H1 (cell line): Measurements from ENCODE around the gene MBOAT2. TPM values are rescaled to one million over a fixed set of nuclear protein-coding genes. Genes with fewer than 3 reads are reported as not detected.

ENCODE experiments used
- CTCF ChIA-PET: fragments of 300-600 bp; sonication (Branson Sonifier 250); formaldehyde crosslinking; loops from one replicate; lab custom pipeline; 2021; ENCODE audit not compliant: partially characterized antibody; lab: Charles Lee
- POLR2A ChIA-PET: fragments of 300-600 bp; sonication (Branson Sonifier 250); formaldehyde crosslinking; loops from one replicate; lab custom pipeline; 2021; ENCODE audit warnings: inconsistent platforms; ENCODE audit not compliant: partially characterized antibody; lab: Charles Lee
- DNase-seq, 2 experiments: peaks; one replicate each; pipeline versions ENCODE4 v3.0.0 to v3.0.0-alpha.2; 2010 to 2022; ENCODE audit warnings: low spot score in 2 of 2, low read depth in 1 of 2, mixed read lengths in 1 of 2
- FAIRE-seq: peaks from 2 replicates; lab custom pipeline; 2011; peaks lifted over from hg19 to GRCh38; lab: Jason Lieb, UNC
- H2AFZ ChIP-seq: 2 replicates; pipeline ENCODE4 v1.8.1; 2012; ENCODE audit warnings: low read length, inconsistent platforms
- H2AK5ac ChIP-seq: 2 replicates; pipeline ENCODE4 v1.6.1; 2013; ENCODE audit warnings: low read depth, low read length
- H2BK120ac ChIP-seq: replicated peaks from 2 replicates; pipeline ENCODE3; 2013; ENCODE audit warnings: low read depth, low read length, inconsistent platforms
- H2BK12ac ChIP-seq: 2 replicates; pipeline ENCODE4 v1.6.1; 2013; ENCODE audit warnings: low read depth, low read length
- H2BK15ac ChIP-seq: 2 replicates; pipeline ENCODE4 v1.6.1; 2013; ENCODE audit warnings: low read length
- H2BK20ac ChIP-seq: 2 replicates; pipeline ENCODE4 v1.6.1; 2013; ENCODE audit warnings: low read length
- H2BK5ac ChIP-seq: 2 replicates; pipeline ENCODE4 v1.6.1; 2013; ENCODE audit warnings: low read depth, low read length
- H3K14ac ChIP-seq: 2 replicates; pipeline ENCODE4 v1.6.1; 2013; ENCODE audit warnings: inconsistent platforms; ENCODE audit not compliant: insufficient read length
- H3K18ac ChIP-seq: 2 replicates; pipeline ENCODE4 v1.6.1; 2013; ENCODE audit warnings: low read length; ENCODE audit errors: extremely low read depth
- H3K23ac ChIP-seq: 2 replicates; pipeline ENCODE4 v1.6.1; 2013; ENCODE audit warnings: inconsistent platforms; ENCODE audit not compliant: insufficient read length
- H3K23me2 ChIP-seq: 2 replicates; pipeline ENCODE4 v1.6.1; 2013; ENCODE audit warnings: low read depth, low read length
- H3K27ac ChIP-seq: 2 replicates; pipeline ENCODE4 v1.6.1; 2011; ENCODE audit warnings: low read depth, low read length, inconsistent platforms
- H3K27me3 ChIP-seq, 4 experiments: replicated peaks in 1 of 4; 1 replicate in 1 of 4; 2 replicates in 3 of 4; pipeline versions ENCODE4 v1.6.1 to v1.8.1; 2011 to 2013; ENCODE audit warnings: low read length in 3 of 4, mild to moderate bottlenecking in 3 of 4, inconsistent platforms in 2 of 4, mixed read lengths in 2 of 4, moderate library complexity in 1 of 4; ENCODE audit not compliant: control insufficient read depth in 3 of 4, insufficient read depth in 3 of 4; ENCODE audit errors: extremely low read depth in 1 of 4
- H3K36me3 ChIP-seq, 4 experiments: 2 replicates each; pipeline versions ENCODE4 v1.6.1 to v1.8.1; 2011 to 2013; ENCODE audit warnings: mild to moderate bottlenecking in 4 of 4, low read length in 3 of 4, moderate library complexity in 2 of 4, control low read depth in 1 of 4, inconsistent platforms in 1 of 4; ENCODE audit not compliant: insufficient read depth in 4 of 4, control insufficient read depth in 2 of 4
- H3K4ac ChIP-seq: replicated peaks from 2 replicates; pipeline ENCODE3; 2013; ENCODE audit warnings: low read length, low read depth, mixed read lengths, inconsistent platforms; ENCODE audit not compliant: insufficient read length
- H3K4me1 ChIP-seq, 4 experiments: replicated peaks in 1 of 4; 1 replicate in 1 of 4; 2 replicates in 3 of 4; pipeline versions ENCODE4 v1.6.1 to v1.8.1; 2011 to 2013; ENCODE audit warnings: low read length in 3 of 4, inconsistent platforms in 2 of 4, mixed read lengths in 1 of 4; ENCODE audit not compliant: insufficient read depth in 4 of 4, control insufficient read depth in 3 of 4
- H3K4me2 ChIP-seq, 2 experiments: 2 replicates each; pipeline versions ENCODE4 v1.6.1 to v1.8.1; 2011 to 2013; ENCODE audit warnings: low read depth in 2 of 2, low read length in 2 of 2, control low read depth in 1 of 2, inconsistent platforms in 1 of 2, mild to moderate bottlenecking in 1 of 2; ENCODE audit not compliant: insufficient read depth in 1 of 2
- H3K4me3 ChIP-seq, 4 experiments: fragments of 200-600, 300-600 bp in 1 of 4; sonication (generic), shearing (Covaris generic), sonication (Bioruptor Twin) in 1 of 4; 2 replicates each; pipeline versions ENCODE4 v1.5.1 to v1.8.1; 2011 to 2016; ENCODE audit warnings: low read length in 4 of 4, low read depth in 3 of 4, control low read depth in 2 of 4, inconsistent platforms in 2 of 4, mild to moderate bottlenecking in 2 of 4, mixed read lengths in 1 of 4, moderate library complexity in 1 of 4; ENCODE audit not compliant: insufficient read depth in 2 of 4; ENCODE audit errors: extremely low read depth in 1 of 4
- H3K56ac ChIP-seq: replicated peaks from 2 replicates; pipeline ENCODE3; 2013; ENCODE audit warnings: low read depth, mild to moderate bottlenecking, mixed read lengths, low read length, inconsistent platforms; ENCODE audit not compliant: insufficient read length
- H3K79me1 ChIP-seq: 2 replicates; pipeline ENCODE4 v1.6.1; 2013; ENCODE audit warnings: low read depth, low read length, control low read depth
- H3K79me2 ChIP-seq, 2 experiments: 2 replicates each; pipeline versions ENCODE4 v1.6.1 to v1.8.1; 2012 to 2013; ENCODE audit warnings: low read length in 2 of 2, mild to moderate bottlenecking in 2 of 2, inconsistent platforms in 1 of 2; ENCODE audit not compliant: insufficient read depth in 2 of 2, control insufficient read depth in 1 of 2
- H3K9ac ChIP-seq, 4 experiments: replicated peaks in 1 of 4; 1 replicate in 1 of 4; 2 replicates in 3 of 4; pipeline versions ENCODE4 v1.6.1 to v1.8.1; 2011 to 2013; ENCODE audit warnings: low read depth in 3 of 4, low read length in 3 of 4, control low read depth in 2 of 4, mild to moderate bottlenecking in 2 of 4, moderate library complexity in 2 of 4, inconsistent platforms in 1 of 4; ENCODE audit errors: extremely low read depth in 1 of 4
- H3K9me3 ChIP-seq, 2 experiments: 2 replicates each; pipeline versions ENCODE4 v1.6.1 to v1.8.1; 2012 to 2013; ENCODE audit warnings: mild to moderate bottlenecking in 2 of 2, moderate library complexity in 2 of 2, control low read depth in 1 of 2, inconsistent platforms in 1 of 2, low read depth in 1 of 2, low read length in 1 of 2, mixed read lengths in 1 of 2; ENCODE audit not compliant: insufficient read depth in 2 of 2
- H4K20me1 ChIP-seq, 2 experiments: replicated peaks in 1 of 2; 2 replicates each; pipeline versions ENCODE3 to v1.8.1; 2011 to 2013; ENCODE audit warnings: inconsistent platforms in 2 of 2, low read length in 2 of 2, mild to moderate bottlenecking in 1 of 2; ENCODE audit not compliant: insufficient read depth in 2 of 2, control insufficient read depth in 1 of 2
- H4K5ac ChIP-seq: 2 replicates; pipeline ENCODE4 v1.6.1; 2013; ENCODE audit warnings: low read length, low read depth, mixed read lengths, inconsistent platforms; ENCODE audit not compliant: insufficient read length
- H4K8ac ChIP-seq: 2 replicates; pipeline ENCODE4 v1.8.0; 2013; ENCODE audit warnings: mild to moderate bottlenecking, moderate library complexity, low read length, inconsistent platforms; ENCODE audit not compliant: insufficient read depth; ENCODE audit errors: extremely low read depth
- H4K91ac ChIP-seq: replicated peaks from 2 replicates; pipeline ENCODE3; 2013; ENCODE audit warnings: low read length, mixed read lengths, inconsistent platforms; ENCODE audit not compliant: insufficient read length
- CEBPB ChIP-seq: IDR thresholded peaks from 2 replicates; pipeline ENCODE4 v1.6.1; 2012; ENCODE audit warnings: low read depth, low read length
- NRF1 ChIP-seq: IDR thresholded peaks from 2 replicates; pipeline ENCODE4 v1.6.1; 2011; ENCODE audit warnings: mild to moderate bottlenecking, low read depth, low read length, improper control_type of control experiment
- RAD21 ChIP-seq, 2 experiments: IDR thresholded peaks in 1 of 2; conservative IDR thresholded peaks in 1 of 2; 2 replicates each; pipeline ENCODE4 v1.6.1; 2011; ENCODE audit warnings: low read depth in 2 of 2, low read length in 2 of 2, improper control_type of control experiment in 1 of 2, inconsistent platforms in 1 of 2, mild to moderate bottlenecking in 1 of 2, moderate library complexity in 1 of 2
- WGBS, 2 experiments: shearing (Covaris generic) in 1 of 2; methylation state at CpG; one replicate each; pipeline versions ENCODE4 v1.1.6 to v1.1.7; 2013 to 2015; ENCODE audit warnings: low lambda C conversion rate in 2 of 2, mixed read lengths in 2 of 2, inconsistent platforms in 1 of 2, low coverage in 1 of 2, missing lambda C conversion rate in 1 of 2; ENCODE audit not compliant: insufficient replicate concordance in 2 of 2, insufficient coverage in 1 of 2, insufficient read length in 1 of 2; ENCODE audit errors: extremely low coverage in 1 of 2, missing lambda C conversion rate in 1 of 2; 5-methylcytosine and 5-hydroxymethylcytosine counted together
- polyA plus RNA-seq, 7 experiments: library from polyadenylated mRNA; depleted of rRNA in 3 of 7; stranded (reverse) in 5 of 7; unstranded in 2 of 7; fragments of >200 nt in 5 of 7; fragments of 200-250 nt in 2 of 7; gene quantifications; 1 replicate in 5 of 7; 2 replicates in 1 of 7; 4 replicates in 1 of 7; pipeline versions ENCODE4 v1.2.1 to v1.2.3, GENCODE V29; 2011 to 2013; ENCODE audit warnings: missing spikeins in 2 of 7, mixed read lengths in 2 of 7
- total RNA-seq: library from RNA; stranded (reverse); fragmentation: NEBNext Ultra II Directional; extraction: Animal tissue kit (Norgen Biotek cat#: 25700); gene quantifications from 2 replicates; pipeline ENCODE4 v1.2.1, GENCODE V29; 2021

Gene MBOAT2
- total and polyA plus RNA-seq, 2 of the 8 experiments (the other 6 are each of a cell fraction or from before 2014, with no cell fraction given), result 11.2 to 23.4 TPM

DNA sequence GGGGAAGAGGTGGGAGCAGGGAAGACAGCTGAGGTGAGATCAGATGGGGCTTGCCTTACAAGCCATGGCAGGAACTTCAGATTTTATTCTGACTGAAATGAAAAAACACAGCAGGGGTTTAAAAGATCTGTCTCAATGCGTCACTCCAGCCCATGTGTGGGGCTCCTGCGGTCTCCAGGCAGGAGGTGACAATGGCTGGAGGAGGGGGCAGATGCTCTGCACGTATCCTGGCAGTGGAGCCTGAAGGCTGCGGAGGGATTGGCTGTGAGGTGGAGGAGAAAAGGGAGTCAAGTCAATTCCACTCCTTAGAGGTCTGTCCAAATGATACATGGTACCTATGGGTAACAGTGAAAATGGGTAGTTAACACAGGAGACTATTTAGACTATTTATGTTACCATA, 125.6 kb downstream of the MBOAT2 start:
- FAIRE-seq (no peak), DNase-seq (no peak)
- TF ChIP-seq NRF1 (no peak), CEBPB (no peak), RAD21 (IDR thresholded peaks at IDR 0.05 in 1 of 2, conservative IDR thresholded peaks at IDR 0.05 in 1 of 2; ENCODE audit: low read depth in 2 of 2, low read length in 2 of 2) (no peak)

More for the DNA sequence above, 125.6 kb downstream of the MBOAT2 start:
- no peak overlapping the region for H2BK120ac ChIP-seq
- H3K23ac ChIP-seq, result no peak overlapping the region
- H2BK5ac ChIP-seq, result no peak overlapping the region
- no peak overlapping the region for H2AK5ac ChIP-seq
- H3K23me2 ChIP-seq, result no peaks in the 10 kb centered on the region
- H2AFZ ChIP-seq, result no peak overlapping the region
- H3K56ac ChIP-seq, result no peak overlapping the region
- no peak overlapping the region for H2BK12ac ChIP-seq
- no peaks in the 10 kb centered on the region for H3K79me2 ChIP-seq
- no peak overlapping the region for H3K27ac ChIP-seq
- ChIA-PET CTCF (interaction anchor here (1.0 to 5.2 kb wide), 6 partner anchors 14 to 967 kb away, joined by 3 to 37 read pairs (median 4); no protein-coding TSS in a partner anchor), POLR2A (no interaction called here)
- H2BK20ac ChIP-seq, result no peak overlapping the region
- no peak overlapping the region for H4K8ac ChIP-seq
- WGBS, 2 experiments, result 73% methylated on average over 4 of the region's 4 CpGs; no CpG with 5 or more reads in 1 of the 2 experiments
- no peaks in the 10 kb centered on the region for H3K4me1 ChIP-seq
- H3K4me3 ChIP-seq, result no peak overlapping the region
- H3K9ac ChIP-seq, result no peak overlapping the region
- H3K18ac ChIP-seq, result no peak overlapping the region
- peaks cover 0 to 3% (median 0%) of the 10 kb centered on the region in 4 experiments; a peak in 1 of 8 replicates for H3K36me3 ChIP-seq
- H4K5ac ChIP-seq, result no peak overlapping the region
- H3K79me1 ChIP-seq, result no peaks in the 10 kb centered on the region
- H3K14ac ChIP-seq, result no peak overlapping the region
- no peaks in the 10 kb centered on the region for H3K9me3 ChIP-seq
- no peak overlapping the region for H4K91ac ChIP-seq
- no peak overlapping the region for H3K4ac ChIP-seq
- no peaks in the 10 kb centered on the region for H4K20me1 ChIP-seq
- no peaks in the 10 kb centered on the region for H3K27me3 ChIP-seq
- no peak overlapping the region for H3K4me2 ChIP-seq
- no peak overlapping the region for H2BK15ac ChIP-seq
